SHP77 (cell line): Measurements from ENCODE around the gene PGP.

Experiments
- DNase-seq, 2 experiments: peaks; one replicate each; lab custom pipeline; 2025; lab: John Stamatoyannopoulos, UW

Gene PGP

GRCh38 chr16:2163211-2163881 is 51.3 kb downstream of the PGP start:
- DNase-seq: no peak

DNA sequence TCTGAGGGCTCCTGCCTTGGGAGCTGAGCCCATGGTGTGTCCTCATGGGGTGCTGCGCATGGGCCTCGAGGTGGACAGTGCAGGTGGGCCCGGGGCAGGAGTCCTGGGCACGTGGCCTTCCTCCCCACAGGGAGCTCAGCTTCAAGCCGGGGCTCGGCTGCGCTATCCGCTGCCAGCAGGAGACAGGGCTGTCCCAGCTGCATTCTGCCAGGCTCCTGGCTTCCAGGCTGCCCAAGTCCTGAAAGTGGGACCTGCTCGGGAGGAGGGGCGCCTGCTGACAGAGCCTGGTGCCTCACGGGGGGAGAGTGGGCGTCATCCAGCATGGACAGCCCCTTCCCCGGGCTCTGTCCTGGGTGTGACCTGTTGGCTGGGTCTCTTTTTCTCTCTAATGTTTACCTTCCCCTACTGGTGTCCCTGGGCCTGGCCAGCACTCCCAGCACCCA is 51.9 kb downstream of the PGP start:
- no peak for DNase-seq

- DNase-seq: no peak
Observed at GRCh38 chr16:2161911-2162310, 52.7 kb downstream of the PGP start.
